H9 (cell line): ENCODE data around the gene LARP4. TPM values are rescaled to one million over a fixed set of nuclear protein-coding genes. Genes with fewer than 3 reads are reported as not detected.

ENCODE experiments used
- DNase-seq: peaks from one replicate; pipeline ENCODE4 v3.0.0-alpha.2; 2017
- H2AFZ ChIP-seq: one replicate; pipeline ENCODE4 v1.6.1; 2013; ENCODE audit warnings: mild to moderate bottlenecking, low read length, control low read depth, moderate library complexity
- H2AK5ac ChIP-seq: 2 replicates; pipeline ENCODE4 v1.6.1; 2013; ENCODE audit warnings: low read length, control low read depth, mixed read lengths; ENCODE audit not compliant: insufficient read length
- H2BK120ac ChIP-seq: one replicate; pipeline ENCODE4 v1.6.1; 2013; ENCODE audit warnings: low read depth, mild to moderate bottlenecking, low read length, control low read depth, inconsistent platforms; ENCODE audit not compliant: poor library complexity, severe bottlenecking
- H2BK12ac ChIP-seq: 2 replicates; pipeline ENCODE4 v1.6.1; 2013; ENCODE audit warnings: low read length, control low read depth, mixed read lengths, low read depth; ENCODE audit not compliant: insufficient read length
- H2BK15ac ChIP-seq: 2 replicates; pipeline ENCODE4 v1.6.1; 2013; ENCODE audit warnings: low read depth, low read length, control low read depth
- H2BK20ac ChIP-seq: one replicate; pipeline ENCODE4 v1.6.1; 2013; ENCODE audit warnings: low read depth, mild to moderate bottlenecking, low read length, control low read depth, inconsistent platforms; ENCODE audit not compliant: poor library complexity, severe bottlenecking
- H2BK5ac ChIP-seq: 2 replicates; pipeline ENCODE4 v1.6.1; 2013; ENCODE audit warnings: low read length, control low read depth, mixed read lengths; ENCODE audit not compliant: insufficient read length
- H3K14ac ChIP-seq: 2 replicates; pipeline ENCODE4 v1.6.1; 2013; ENCODE audit warnings: low read length, control low read depth; ENCODE audit not compliant: insufficient read depth
- H3K18ac ChIP-seq: 2 replicates; pipeline ENCODE4 v1.6.1; 2013; ENCODE audit warnings: low read depth, mild to moderate bottlenecking, mixed read lengths, low read length, control low read depth; ENCODE audit not compliant: insufficient read length
- H3K23ac ChIP-seq: 2 replicates; pipeline ENCODE4 v1.6.1; 2013; ENCODE audit warnings: low read length, control low read depth, mixed read lengths, low read depth; ENCODE audit not compliant: insufficient read length
- H3K23me2 ChIP-seq: 2 replicates; pipeline ENCODE4 v1.6.1; 2013; ENCODE audit warnings: low read depth, mild to moderate bottlenecking, mixed read lengths, low read length, control low read depth; ENCODE audit not compliant: insufficient read length, poor library complexity, severe bottlenecking
- H3K27ac ChIP-seq: 2 replicates; pipeline ENCODE4 v1.5.1; 2013; ENCODE audit warnings: low read length, control low read depth, mixed read lengths, low read depth; ENCODE audit not compliant: insufficient read length
- H3K27me3 ChIP-seq: 2 replicates; pipeline ENCODE4 v1.6.1; 2013; ENCODE audit warnings: low read length, control low read depth, inconsistent platforms; ENCODE audit not compliant: insufficient read depth
- H3K4ac ChIP-seq: 2 replicates; pipeline ENCODE4 v1.6.1; 2013; ENCODE audit warnings: low read depth, mild to moderate bottlenecking, control low read depth, inconsistent platforms, low read length, moderate library complexity
- H3K4me1 ChIP-seq: 2 replicates; pipeline ENCODE4 v1.6.1; 2013; ENCODE audit warnings: low read length, control low read depth, inconsistent platforms; ENCODE audit not compliant: insufficient read depth
- H3K4me2 ChIP-seq: 2 replicates; pipeline ENCODE4 v1.6.1; 2013; ENCODE audit warnings: low read length, control low read depth, mixed read lengths; ENCODE audit not compliant: insufficient read length, insufficient read depth
- H3K56ac ChIP-seq: 2 replicates; pipeline ENCODE4 v1.6.1; 2013; ENCODE audit warnings: low read depth, mild to moderate bottlenecking, mixed read lengths, low read length, control low read depth; ENCODE audit not compliant: insufficient read length
- H3K79me1 ChIP-seq: 2 replicates; pipeline ENCODE4 v1.6.1; 2013; ENCODE audit warnings: low read depth, mild to moderate bottlenecking, moderate library complexity, low read length, control low read depth, inconsistent platforms; ENCODE audit not compliant: insufficient read depth, poor library complexity, severe bottlenecking
- H3K79me2 ChIP-seq: 2 replicates; pipeline ENCODE4 v1.6.1; 2013; ENCODE audit warnings: low read length, control low read depth, inconsistent platforms; ENCODE audit not compliant: insufficient read depth
- H3K9ac ChIP-seq: 2 replicates; pipeline ENCODE4 v1.6.1; 2013; ENCODE audit warnings: low read length, control low read depth, mixed read lengths; ENCODE audit not compliant: insufficient read length; ENCODE audit errors: extremely low read depth
- H3K9me3 ChIP-seq: one replicate; pipeline ENCODE4 v1.6.1; 2013; ENCODE audit warnings: low read depth, low read length, inconsistent platforms; ENCODE audit not compliant: control insufficient read depth
- H3T11ph ChIP-seq: one replicate; pipeline ENCODE4 v1.6.1; 2013; ENCODE audit warnings: mild to moderate bottlenecking, low read length, control low read depth, inconsistent platforms
- H4K20me1 ChIP-seq: one replicate; pipeline ENCODE4 v1.6.1; 2013; ENCODE audit not compliant: control insufficient read depth, insufficient read length, insufficient read depth
- H4K5ac ChIP-seq: 2 replicates; pipeline ENCODE4 v1.6.1; 2013; ENCODE audit warnings: low read depth, mild to moderate bottlenecking, mixed read lengths, low read length, control low read depth; ENCODE audit not compliant: insufficient read length
- H4K8ac ChIP-seq: replicated peaks from 2 replicates; pipeline ENCODE4 v1.6.1; 2013; ENCODE audit warnings: low read length, control low read depth, mixed read lengths, low read depth; ENCODE audit not compliant: insufficient read length
- H4K91ac ChIP-seq: 2 replicates; pipeline ENCODE4 v1.6.1; 2013; ENCODE audit warnings: low read depth, mild to moderate bottlenecking, moderate library complexity, mixed read lengths, low read length, control low read depth; ENCODE audit not compliant: insufficient read length
- H3K27ac Mint-ChIP-seq, 3 experiments: 2 replicates in 2 of 3; 3 replicates in 1 of 3; pipeline ENCODE4 v1.8.0; 2020 to 2021; ENCODE audit warnings: mixed read lengths in 3 of 3, mild to moderate bottlenecking in 1 of 3, moderate library complexity in 1 of 3
- H3K27me3 Mint-ChIP-seq: 2 replicates; pipeline ENCODE4 v1.8.0; 2021; ENCODE audit warnings: low read depth, mild to moderate bottlenecking, moderate library complexity, mixed read lengths
- H3K36me3 Mint-ChIP-seq, 3 experiments: 2 replicates in 2 of 3; 3 replicates in 1 of 3; pipeline ENCODE4 v1.8.0; 2020 to 2021; ENCODE audit warnings: low read depth in 3 of 3, mixed read lengths in 3 of 3; ENCODE audit not compliant: insufficient read depth in 1 of 3
- H3K4me1 Mint-ChIP-seq, 2 experiments: 2 replicates each; pipeline ENCODE4 v1.8.0; 2020; ENCODE audit warnings: mixed read lengths in 2 of 2
- H3K4me3 Mint-ChIP-seq, 2 experiments: 2 replicates in 1 of 2; 3 replicates in 1 of 2; pipeline ENCODE4 v1.8.0; 2020 to 2021; ENCODE audit warnings: mild to moderate bottlenecking in 2 of 2, mixed read lengths in 2 of 2, moderate library complexity in 1 of 2
- H3K9me3 Mint-ChIP-seq, 2 experiments: 2 replicates in 1 of 2; 3 replicates in 1 of 2; pipeline ENCODE4 v1.8.0; 2020; ENCODE audit warnings: mild to moderate bottlenecking in 2 of 2, mixed read lengths in 2 of 2, moderate library complexity in 1 of 2
- CTCF ChIP-seq: fragments of 200-600 bp; sonication (generic); conservative IDR thresholded peaks from 3 replicates; pipeline ENCODE4 v1.8.0; 2021; ENCODE audit warnings: antibody characterized with exemption, mild to moderate bottlenecking
- WGBS: extraction: QIAGEN DNeasy Blood & Tissue Kit; methylation state at CpG from one replicate; pipeline ENCODE4 v1.1.7; 2013; ENCODE audit warnings: missing lambda C conversion rate, low lambda C conversion rate, mixed read lengths; ENCODE audit not compliant: insufficient read length; ENCODE audit errors: extremely low coverage; 5-methylcytosine and 5-hydroxymethylcytosine counted together
- total RNA-seq: library from RNA; stranded (reverse); gene quantifications from 2 replicates; pipeline ENCODE4 v1.2.1, GENCODE V29; 2021

LARP4 gene
- total RNA-seq, 1 experiment from 2014 or later, result 82.3 TPM

DNA sequence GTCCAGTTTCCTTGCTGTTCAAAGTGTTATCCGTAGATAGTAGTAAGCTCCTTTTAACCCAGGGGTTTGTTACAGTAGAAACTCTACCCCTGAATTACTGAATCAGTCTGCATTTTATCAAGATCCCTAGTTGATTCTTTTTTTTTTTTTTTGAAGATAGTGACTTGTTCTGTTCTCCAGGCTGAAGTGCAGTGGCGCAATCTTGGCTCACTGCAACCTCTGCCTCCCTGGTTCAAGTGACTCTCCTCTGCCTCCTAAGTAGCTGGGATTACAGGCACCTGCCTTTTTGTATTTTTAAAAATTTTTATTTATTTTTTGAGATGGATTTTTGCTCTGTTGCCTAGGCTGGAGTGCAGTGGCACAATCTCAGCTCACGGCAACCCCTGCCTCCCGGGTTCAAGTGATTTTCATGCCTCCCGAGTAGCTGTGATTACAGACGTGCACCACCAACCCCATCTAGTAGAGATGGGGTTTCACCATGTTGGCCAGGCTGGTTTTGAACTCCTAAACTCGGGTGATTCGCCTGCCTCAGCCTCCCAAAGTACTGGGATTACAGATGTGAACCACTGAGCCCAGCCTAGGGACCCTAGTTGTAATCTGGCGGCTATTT lies 10.5 kb downstream of the LARP4 start:
- no peak overlapping the region for H4K8ac ChIP-seq
- no CpG with 5 or more reads among the region's 9 CpGs for WGBS
- H3K4me1 ChIP-seq, result no peaks in the 10 kb centered on the region
- H3K14ac ChIP-seq, result no peak overlapping the region
- no peak overlapping the region for H2BK5ac ChIP-seq
- no peak for TF ChIP-seq CTCF
- H2BK12ac ChIP-seq, result no peak overlapping the region
- peaks cover 5% of the 10 kb centered on the region in 2 experiments; a peak in 3 of 4 replicates for H3K4me1 Mint-ChIP-seq
- no peak overlapping the region for H3K4me2 ChIP-seq
- H2AFZ ChIP-seq, result no peak overlapping the region
- no peak overlapping the region for H3K4me3 Mint-ChIP-seq
- no peak overlapping the region for H3T11ph ChIP-seq
- H3K79me1 ChIP-seq, result peaks cover 8% of the 10 kb centered on the region
- H3K27ac Mint-ChIP-seq, result no peak overlapping the region; a peak in 1 of 7 replicates
- no peak overlapping the region for H4K91ac ChIP-seq
- H2BK120ac ChIP-seq, result no peak overlapping the region
- no peaks in the 10 kb centered on the region for H4K20me1 ChIP-seq
- no peak overlapping the region for H3K56ac ChIP-seq
- H3K9ac ChIP-seq, result no peak overlapping the region
- H3K27me3 Mint-ChIP-seq, result no peaks in the 10 kb centered on the region
- no peaks in the 10 kb centered on the region for H3K9me3 Mint-ChIP-seq
- no peak for DNase-seq
- H2BK20ac ChIP-seq, result no peak overlapping the region
- H2AK5ac ChIP-seq, result no peak overlapping the region
- H4K5ac ChIP-seq, result no peak overlapping the region
- peaks cover 6 to 17% (median 12%) of the 10 kb centered on the region in 3 experiments; a peak in 6 of 7 replicates for H3K36me3 Mint-ChIP-seq
- no peaks in the 10 kb centered on the region for H3K23me2 ChIP-seq
- H3K27ac ChIP-seq, result no peak overlapping the region
- no peak overlapping the region for H2BK15ac ChIP-seq
- no peak overlapping the region for H3K4ac ChIP-seq
- H3K9me3 ChIP-seq, result no peaks in the 10 kb centered on the region
- H3K27me3 ChIP-seq, result no peaks in the 10 kb centered on the region
- H3K79me2 ChIP-seq, result peaks cover 44% of the 10 kb centered on the region; the same call in 1 of the 2 replicates
- H3K23ac ChIP-seq, result no peak overlapping the region
- H3K18ac ChIP-seq, result no peak overlapping the region
